Gastroesophageal sphincter (tissue), 4 donors: Measurements from ENCODE around the gene STRN. TPM values are rescaled to one million over a fixed set of nuclear protein-coding genes. Genes with fewer than 3 reads are reported as not detected.
"Not testable (repeated sequence)": the region's sequence is repeated elsewhere in the genome, so short reads cannot be mapped to it uniquely, and the experiment has no call there.

Experiments used
- ATAC-seq: fragments of 150-250 bp; one replicate; pipeline ENCODE4 v1.9.1; 2016; ENCODE audit warnings: mild to moderate bottlenecking, moderate library complexity
- H3K27ac ChIP-seq, 4 donors: fragments of 200-600 bp; sonication (generic) in 3 of 4; 1 replicate in 3 of 4; 2 replicates in 1 of 4; pipeline ENCODE4 v1.5.1; 2016 to 2019
- H3K27me3 ChIP-seq: fragments of 200-600 bp; sonication (generic); one replicate; pipeline ENCODE4 v1.5.1; 2019
- H3K36me3 ChIP-seq, 2 donors: fragments of 200-600 bp; sonication (generic); one replicate each; pipeline ENCODE4 v1.5.1; 2019; ENCODE audit warnings: control low read depth in 1 of 2
- H3K4me1 ChIP-seq, 3 donors: fragments of 200-600 bp; sonication (generic); 1 replicate in 2 of 3; 2 replicates in 1 of 3; pipeline ENCODE4 v1.5.1; 2016 to 2019; ENCODE audit warnings: control low read depth in 2 of 3
- H3K4me3 ChIP-seq, 2 donors: fragments of 200-600 bp; sonication (generic); one replicate each; pipeline ENCODE4 v1.5.1; 2019; ENCODE audit warnings: mild to moderate bottlenecking in 1 of 2, moderate library complexity in 1 of 2
- H3K9me3 ChIP-seq, 3 donors: fragments of 200-600 bp; sonication (generic); one replicate each; pipeline ENCODE4 v1.5.1; 2017 to 2019; ENCODE audit warnings: control low read depth in 2 of 3
- EP300 ChIP-seq: sonication (generic); formaldehyde crosslinking; IDR thresholded peaks from one replicate; pipeline ENCODE4 v1.6.1; 2017; ENCODE audit warnings: antibody characterized with exemption, mild to moderate bottlenecking
- POLR2A ChIP-seq, 2 donors: fragments of 450-650 bp; IDR thresholded peaks; one replicate each; pipeline ENCODE4 v1.6.1; 2017; ENCODE audit warnings: antibody characterized with exemption in 2 of 2, mild to moderate bottlenecking in 2 of 2, moderate library complexity in 1 of 2
- POLR2AphosphoS5 ChIP-seq: sonication (generic); formaldehyde crosslinking; IDR thresholded peaks from one replicate; pipeline ENCODE4 v1.6.1; 2017; ENCODE audit warnings: antibody characterized with exemption
- WGBS, 2 donors: methylation state at CpG; one replicate each; pipeline ENCODE4 v1.1.5; 2018; ENCODE audit warnings: low coverage in 1 of 2; 5-methylcytosine and 5-hydroxymethylcytosine counted together
- total RNA-seq, 4 donors: library from RNA; depleted of rRNA; stranded (reverse); fragments of >200 nt; gene quantifications; one replicate each; pipeline ENCODE4 v1.1.0, GENCODE V29; 2016
- TF ChIP-seq, protein P1 (sequence below), 4 experiments: fragments of 200-600 bp in 2 of 4; fragments of 450-650 bp in 2 of 4; sonication (generic) in 1 of 4; IDR thresholded peaks; one replicate each; pipeline ENCODE4 v1.5.1; 2017 to 2019; ENCODE audit warnings: antibody characterized with exemption in 4 of 4, mild to moderate bottlenecking in 2 of 4, moderate library complexity in 2 of 4

Gene STRN
- total RNA-seq, 4 donors from 2014 or later: 18.5 to 24.6 (median 20.9) TPM

DNA sequence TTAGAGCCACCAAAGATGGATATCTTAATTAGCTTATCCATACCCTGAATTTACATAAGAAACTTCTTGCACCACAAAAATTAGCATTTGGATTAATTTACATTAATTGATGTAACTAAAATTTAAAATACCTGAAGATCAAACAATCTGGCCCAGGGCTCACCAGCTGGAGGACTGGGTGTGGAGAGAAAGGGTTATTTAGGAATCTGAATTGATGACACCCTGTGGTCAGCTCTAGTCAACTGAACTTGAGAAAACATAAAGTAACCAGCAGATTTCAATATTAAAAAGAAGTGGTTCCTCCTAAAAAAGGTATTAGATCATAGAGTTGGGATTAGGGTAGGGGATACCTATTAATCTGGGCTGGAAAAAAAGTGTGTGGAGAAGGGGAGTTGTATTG lies 122.5 kb downstream of the STRN start:
- Histone ChIP-seq H3K27ac (no peak overlapping the region), H3K4me3 (no peak overlapping the region), H3K27me3 (no peaks in the 10 kb centered on the region), H3K9me3 (no peaks in the 10 kb centered on the region), H3K36me3 (peaks cover 0 to 41% of the 10 kb centered on the region in 2 donors), H3K4me1 (no peaks in the 10 kb centered on the region)
- no peak for TF ChIP-seq POLR2A (IDR thresholded peaks at IDR 0.05)
- TF ChIP-seq, protein P1, sequence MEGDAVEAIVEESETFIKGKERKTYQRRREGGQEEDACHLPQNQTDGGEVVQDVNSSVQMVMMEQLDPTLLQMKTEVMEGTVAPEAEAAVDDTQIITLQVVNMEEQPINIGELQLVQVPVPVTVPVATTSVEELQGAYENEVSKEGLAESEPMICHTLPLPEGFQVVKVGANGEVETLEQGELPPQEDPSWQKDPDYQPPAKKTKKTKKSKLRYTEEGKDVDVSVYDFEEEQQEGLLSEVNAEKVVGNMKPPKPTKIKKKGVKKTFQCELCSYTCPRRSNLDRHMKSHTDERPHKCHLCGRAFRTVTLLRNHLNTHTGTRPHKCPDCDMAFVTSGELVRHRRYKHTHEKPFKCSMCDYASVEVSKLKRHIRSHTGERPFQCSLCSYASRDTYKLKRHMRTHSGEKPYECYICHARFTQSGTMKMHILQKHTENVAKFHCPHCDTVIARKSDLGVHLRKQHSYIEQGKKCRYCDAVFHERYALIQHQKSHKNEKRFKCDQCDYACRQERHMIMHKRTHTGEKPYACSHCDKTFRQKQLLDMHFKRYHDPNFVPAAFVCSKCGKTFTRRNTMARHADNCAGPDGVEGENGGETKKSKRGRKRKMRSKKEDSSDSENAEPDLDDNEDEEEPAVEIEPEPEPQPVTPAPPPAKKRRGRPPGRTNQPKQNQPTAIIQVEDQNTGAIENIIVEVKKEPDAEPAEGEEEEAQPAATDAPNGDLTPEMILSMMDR (IDR thresholded peaks at IDR 0.05): no peak
- no peak for TF ChIP-seq POLR2AphosphoS5
- no peak for TF ChIP-seq EP300
- no peak for ATAC-seq

DNA sequence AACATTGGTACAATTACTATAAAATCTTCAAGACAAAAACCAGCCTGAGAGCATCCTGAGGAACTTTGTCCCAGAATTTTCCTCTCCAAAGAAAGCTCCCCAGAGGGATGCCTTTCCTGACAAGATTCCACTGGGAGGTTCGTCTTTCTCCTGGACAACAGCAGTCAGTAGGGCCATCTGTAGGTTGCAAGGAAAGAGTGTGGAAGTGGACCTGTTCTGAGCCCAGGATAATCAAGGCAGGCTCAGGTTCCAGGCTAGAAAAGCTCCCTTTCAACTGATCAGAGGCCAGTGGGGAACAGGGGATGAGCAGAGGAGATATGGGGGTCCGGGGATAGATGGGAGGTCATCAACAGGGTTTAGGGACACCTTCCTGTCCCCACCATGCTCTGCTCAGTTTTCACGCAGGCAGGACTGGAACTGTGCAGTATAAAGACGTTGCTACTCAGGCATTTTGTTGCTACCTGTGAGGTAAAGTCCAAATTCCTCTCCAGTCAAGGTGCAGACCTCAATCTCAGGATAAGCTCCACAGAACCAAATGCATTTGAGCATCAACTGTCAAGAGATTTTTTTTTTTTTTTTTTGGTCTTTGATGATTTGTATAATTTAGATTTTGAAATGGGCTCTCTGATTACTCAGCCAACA lies 126.2 kb downstream of the STRN start:
- Histone ChIP-seq H3K4me3 (no peak overlapping the region), H3K27me3 (no peaks in the 10 kb centered on the region), H3K27ac (no peak overlapping the region), H3K36me3 (peaks cover 0 to 20% of the 10 kb centered on the region in 2 donors), H3K9me3 (no peaks in the 10 kb centered on the region), H3K4me1 (no peaks in the 10 kb centered on the region)
- 64 to 79% methylated on average over 3 of the region's 4 CpGs for WGBS, 2 donors
- TF ChIP-seq EP300: no peak
- TF ChIP-seq, protein P1 (IDR thresholded peaks at IDR 0.05): no peak
- no peak for TF ChIP-seq POLR2AphosphoS5
- no peak for TF ChIP-seq POLR2A (IDR thresholded peaks at IDR 0.05)
- no peak for ATAC-seq

DNA sequence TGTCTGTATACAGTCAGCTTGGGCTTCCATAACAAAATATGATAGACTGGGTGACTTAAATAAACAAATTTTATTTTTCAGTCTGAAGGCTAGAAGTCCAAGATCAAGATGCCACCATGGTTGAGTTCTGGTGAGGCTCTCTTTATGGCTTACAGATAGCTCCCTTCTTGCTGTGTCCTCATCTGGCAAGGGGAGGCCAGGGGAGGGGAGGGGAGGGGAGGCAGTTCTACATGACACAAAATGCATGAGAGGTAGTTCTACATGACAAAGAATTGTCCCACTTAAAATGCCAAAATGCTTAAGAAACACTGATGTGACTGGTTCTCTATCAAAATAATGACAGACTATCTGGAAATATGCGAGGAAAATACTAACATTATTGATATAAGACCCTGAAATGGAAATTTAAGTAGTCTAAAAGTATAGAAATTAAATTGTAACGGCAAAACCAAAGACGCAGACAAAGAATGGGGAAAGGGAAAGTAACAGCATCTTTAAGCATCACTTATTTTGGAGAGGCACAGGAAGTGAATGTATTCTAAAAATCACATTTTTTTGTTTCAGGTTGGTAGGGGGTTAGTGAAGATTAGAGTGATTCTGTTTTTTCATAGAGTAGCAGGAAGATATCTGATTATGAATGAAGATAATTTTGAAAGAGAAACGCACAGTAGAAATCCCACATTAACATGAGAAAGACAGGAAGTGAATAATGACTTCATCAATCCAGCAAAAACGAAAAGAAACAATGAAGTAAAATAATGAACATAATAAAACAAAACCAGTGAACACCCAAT lies 131.4 kb downstream of the STRN start:
- no peaks in the 10 kb centered on the region for H3K36me3 ChIP-seq
- H3K9me3 ChIP-seq: no peaks in the 10 kb centered on the region
- no peak for TF ChIP-seq POLR2A (IDR thresholded peaks at IDR 0.05)
- no peak for TF ChIP-seq POLR2AphosphoS5
- WGBS, 2 donors: 35 to 51% methylated on average over 4 to 5 of the region's 5 CpGs
- H3K27ac ChIP-seq: no peak overlapping the region
- H3K27me3 ChIP-seq: no peaks in the 10 kb centered on the region
- no peaks in the 10 kb centered on the region for H3K4me1 ChIP-seq
- no peak for ATAC-seq
- no peak overlapping the region for H3K4me3 ChIP-seq

DNA sequence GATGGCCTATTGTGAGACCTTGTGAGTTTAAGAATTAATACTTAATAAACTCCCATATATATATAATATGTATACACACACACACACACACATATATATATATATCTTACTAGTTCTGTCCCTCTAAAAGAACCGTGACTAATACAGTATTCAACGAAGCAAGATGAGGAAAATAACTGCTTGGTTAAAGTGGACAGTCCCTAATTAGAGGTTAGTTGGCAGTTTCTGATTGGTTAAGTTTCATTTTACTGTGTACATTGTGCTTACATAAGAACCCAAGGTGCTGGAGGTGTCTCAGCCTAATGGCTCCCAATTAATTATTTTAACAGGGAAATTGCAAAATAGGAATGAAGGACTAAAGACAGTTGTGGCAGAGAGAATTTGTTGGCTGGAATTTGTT lies 132.1 kb downstream of the STRN start:
- no peaks in the 10 kb centered on the region for H3K27me3 ChIP-seq
- H3K4me3 ChIP-seq: no peak overlapping the region
- no peaks in the 10 kb centered on the region for H3K36me3 ChIP-seq
- no peak overlapping the region for H3K27ac ChIP-seq
- H3K4me1 ChIP-seq: no peaks in the 10 kb centered on the region
- TF ChIP-seq POLR2AphosphoS5: no peak
- TF ChIP-seq, protein P1 (IDR thresholded peaks at IDR 0.05): no peak
- TF ChIP-seq POLR2A (IDR thresholded peaks at IDR 0.05): no peak
- no peak for TF ChIP-seq EP300
- ATAC-seq: no peak
- WGBS, 2 donors: 92 to 100% methylated on average over 2 of the region's 2 CpGs
- H3K9me3 ChIP-seq: no peaks in the 10 kb centered on the region

DNA sequence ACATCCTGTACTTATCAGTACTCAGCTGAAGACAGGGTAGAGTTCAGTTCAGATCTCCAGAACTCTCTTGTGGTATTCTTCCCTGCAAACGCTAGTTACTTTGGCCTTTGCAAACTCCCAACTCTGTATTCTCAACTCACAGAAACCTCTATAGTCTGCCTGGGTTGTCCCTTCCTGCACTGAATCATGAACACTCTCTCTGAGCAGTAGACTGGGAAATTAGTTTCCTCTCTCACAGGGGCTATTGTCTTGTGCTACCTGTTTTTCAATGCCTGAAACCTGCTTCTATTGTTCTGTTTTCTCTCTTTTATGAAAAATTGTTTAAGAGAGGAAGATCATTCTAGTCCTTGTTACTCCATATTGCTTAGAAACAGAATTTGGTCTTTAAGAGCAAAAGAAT lies 135.2 kb downstream of the STRN start:
- H3K27ac ChIP-seq: no peak overlapping the region
- ATAC-seq: no peak
- no peaks in the 10 kb centered on the region for H3K27me3 ChIP-seq
- no peak overlapping the region for H3K4me3 ChIP-seq
- TF ChIP-seq, protein P1 (IDR thresholded peaks at IDR 0.05): no peak
- TF ChIP-seq EP300: no peak
- no peak for TF ChIP-seq POLR2A (IDR thresholded peaks at IDR 0.05)
- H3K36me3 ChIP-seq: no peaks in the 10 kb centered on the region
- no peaks in the 10 kb centered on the region for H3K4me1 ChIP-seq
- no peaks in the 10 kb centered on the region for H3K9me3 ChIP-seq
- 60 to 63% methylated on average over 1 of the region's 1 CpG for WGBS, 2 donors

DNA sequence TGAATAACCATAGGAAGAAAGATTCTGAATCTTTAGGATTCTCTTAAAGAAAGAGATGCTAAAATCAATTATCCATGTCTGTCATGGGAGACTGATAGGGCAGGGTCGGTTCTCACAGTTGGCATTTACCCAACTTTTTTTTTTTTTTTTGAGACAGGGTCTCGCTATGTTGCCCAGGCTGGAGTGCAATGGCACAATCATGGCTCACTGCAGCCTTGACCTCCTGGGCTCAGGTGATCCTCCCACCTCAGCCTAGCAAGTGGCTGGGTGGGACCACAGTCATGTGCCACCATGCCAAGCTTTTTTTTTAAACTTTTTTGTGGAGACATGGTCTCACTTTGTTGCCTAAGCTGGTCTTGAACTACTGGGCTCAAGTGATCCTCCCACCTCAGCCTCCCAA lies 141.7 kb downstream of the STRN start:
- ATAC-seq, H3K27ac ChIP-seq, H3K4me3 ChIP-seq, H3K36me3 ChIP-seq, H3K27me3 ChIP-seq, H3K4me1 ChIP-seq, H3K9me3 ChIP-seq: not testable (repeated sequence)
- WGBS, 2 donors: 40 to 69% methylated on average over 1 to 2 of the region's 2 CpGs
